DMS 273 treated with DMSO at 0.1 percent for 48 hours (cell line): ENCODE data around the gene PKHD1.
"Not testable (repeated sequence)": the region's sequence is repeated elsewhere in the genome, so short reads cannot be mapped to it uniquely, and the experiment has no call there.

Experiments used
- DNase-seq: peaks from one replicate; lab custom pipeline; 2025; lab: John Stamatoyannopoulos, UW

Gene PKHD1

DNA sequence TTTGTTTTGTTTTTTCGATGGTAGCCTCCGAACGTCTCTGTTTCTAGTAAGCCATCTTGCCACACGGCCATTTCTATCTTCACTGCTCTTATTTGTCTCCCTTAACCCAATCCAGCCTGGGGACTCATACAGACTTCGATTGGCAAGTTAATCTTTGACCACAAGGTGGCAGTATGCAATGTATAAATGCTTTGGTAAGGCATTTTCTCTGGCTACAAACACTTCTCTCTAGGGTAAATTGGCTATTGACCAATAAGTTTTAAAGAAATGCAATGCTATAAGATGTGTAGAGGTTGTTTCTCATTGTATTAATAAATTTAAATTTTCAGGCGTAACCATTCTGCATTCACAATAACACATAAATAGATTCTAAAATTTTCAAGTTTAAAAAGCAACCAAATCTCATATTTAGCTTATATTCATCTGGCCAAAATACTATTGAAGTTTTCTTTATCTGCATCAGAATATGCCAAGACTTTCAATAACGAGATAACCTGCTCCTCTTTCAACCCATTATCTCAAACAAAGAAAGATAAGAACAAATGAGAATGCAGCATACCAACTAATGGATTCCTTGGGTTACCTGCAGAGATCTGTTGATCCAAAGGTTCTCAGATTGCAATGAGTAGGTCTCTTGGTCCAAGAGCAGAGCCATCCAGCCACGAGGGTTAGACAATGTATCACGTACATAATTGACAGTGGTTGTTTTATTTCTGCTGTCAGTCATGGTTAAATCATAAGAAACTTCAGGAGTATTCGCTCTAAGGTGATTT lies 231.9 kb downstream of the PKHD1 start:
- no peak for DNase-seq

DNA sequence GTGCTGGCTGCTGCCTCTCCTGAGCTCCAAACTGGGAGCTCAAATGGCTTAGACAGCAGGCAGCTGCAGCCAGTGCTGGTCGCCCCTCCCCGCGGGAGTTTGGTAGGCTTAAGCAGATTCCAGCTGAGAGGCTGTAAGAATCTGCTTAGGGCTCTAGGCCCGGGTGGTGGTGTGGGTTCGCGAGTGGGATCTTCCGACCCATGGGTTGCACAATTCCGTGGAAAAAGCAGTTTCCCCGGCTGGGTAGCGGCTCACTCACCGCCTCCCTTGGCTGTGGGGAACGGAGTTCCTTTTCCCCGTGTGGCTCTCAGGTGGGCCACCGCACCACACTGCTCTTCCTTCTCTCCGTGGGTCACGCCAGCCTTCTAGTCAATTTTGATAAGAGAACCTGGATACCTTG lies 232.5 kb downstream of the PKHD1 start:
- no peak for DNase-seq

DNA sequence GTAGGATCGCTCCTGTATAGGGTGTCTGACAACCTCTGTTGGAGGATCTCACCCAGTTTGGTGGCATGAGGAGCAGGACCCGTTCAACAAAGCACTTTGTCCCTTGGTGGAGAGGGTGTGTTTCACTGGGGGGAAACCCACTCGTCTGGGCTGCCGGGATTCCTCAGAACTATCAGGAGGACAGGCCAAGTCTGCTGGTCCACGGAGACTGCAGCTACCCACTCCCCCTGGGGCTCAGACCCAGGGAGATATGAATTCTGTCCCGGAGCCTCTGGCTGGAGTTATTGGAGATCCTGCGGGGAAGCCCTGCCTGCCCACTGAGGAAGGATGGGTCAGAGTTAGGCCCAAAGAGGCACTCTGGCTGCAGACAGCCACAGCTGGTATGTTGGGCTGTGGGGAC lies 233.1 kb downstream of the PKHD1 start:
- DNase-seq, result no peak

DNA sequence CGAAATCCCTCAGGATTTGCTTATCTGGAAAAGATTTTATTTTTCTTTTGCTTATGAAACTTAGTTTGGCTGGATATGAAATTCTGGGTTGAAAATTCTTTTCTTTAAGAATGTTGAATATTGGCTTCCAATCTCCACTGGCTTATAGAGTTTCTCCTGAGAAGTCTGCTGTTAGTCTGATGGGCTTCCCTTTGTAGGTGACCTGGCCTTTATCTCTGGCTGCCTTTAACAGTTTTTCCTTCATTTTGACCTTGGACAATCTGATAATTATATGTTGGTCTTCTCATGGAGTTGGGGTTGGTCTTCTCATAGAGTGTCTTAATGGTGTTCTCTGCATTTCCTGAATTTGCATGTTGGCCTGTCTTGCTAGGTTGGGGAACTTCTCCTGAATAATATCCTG lies 234.3 kb downstream of the PKHD1 start:
- not testable (repeated sequence) for DNase-seq

DNA sequence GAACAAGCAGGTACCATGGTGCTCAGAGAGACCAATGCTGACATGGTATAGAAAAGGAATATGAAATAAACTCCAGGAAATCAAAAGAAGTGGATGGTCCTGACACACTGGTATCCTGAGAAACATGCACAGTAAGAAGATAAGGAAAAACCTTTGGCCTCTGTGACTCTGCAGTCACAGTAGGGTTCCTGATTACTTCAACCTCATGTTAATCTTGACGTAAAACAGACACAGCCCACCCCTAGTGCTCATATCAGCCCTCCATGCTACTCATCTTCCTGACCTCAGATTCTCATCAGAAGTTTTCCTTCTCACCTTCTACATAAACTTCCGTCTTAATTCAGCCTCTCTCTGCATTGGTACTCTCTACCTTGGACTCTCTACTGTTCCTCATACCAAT lies 240.9 kb downstream of the PKHD1 start:
- DNase-seq, result no peak

DNA sequence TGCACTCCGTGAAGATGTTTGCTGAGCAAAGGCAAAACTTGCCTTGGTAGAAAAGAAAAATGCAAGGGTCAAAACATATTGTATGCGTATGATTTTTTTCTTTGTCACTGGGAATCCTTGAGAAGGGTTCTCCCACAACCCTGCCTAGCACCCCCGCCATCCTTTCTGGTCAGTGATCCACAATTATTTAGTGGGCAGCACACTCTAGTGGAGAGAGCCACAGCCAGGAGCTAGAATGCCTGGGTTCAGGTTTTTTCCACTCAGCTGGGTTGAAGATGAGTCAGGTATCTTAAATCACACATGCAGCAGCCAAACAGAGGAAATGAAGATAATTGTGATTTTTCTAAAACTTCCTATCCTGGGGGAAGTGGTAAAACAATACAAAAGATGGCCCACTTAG lies 243.1 kb downstream of the PKHD1 start:
- DNase-seq, result no peak

DNA sequence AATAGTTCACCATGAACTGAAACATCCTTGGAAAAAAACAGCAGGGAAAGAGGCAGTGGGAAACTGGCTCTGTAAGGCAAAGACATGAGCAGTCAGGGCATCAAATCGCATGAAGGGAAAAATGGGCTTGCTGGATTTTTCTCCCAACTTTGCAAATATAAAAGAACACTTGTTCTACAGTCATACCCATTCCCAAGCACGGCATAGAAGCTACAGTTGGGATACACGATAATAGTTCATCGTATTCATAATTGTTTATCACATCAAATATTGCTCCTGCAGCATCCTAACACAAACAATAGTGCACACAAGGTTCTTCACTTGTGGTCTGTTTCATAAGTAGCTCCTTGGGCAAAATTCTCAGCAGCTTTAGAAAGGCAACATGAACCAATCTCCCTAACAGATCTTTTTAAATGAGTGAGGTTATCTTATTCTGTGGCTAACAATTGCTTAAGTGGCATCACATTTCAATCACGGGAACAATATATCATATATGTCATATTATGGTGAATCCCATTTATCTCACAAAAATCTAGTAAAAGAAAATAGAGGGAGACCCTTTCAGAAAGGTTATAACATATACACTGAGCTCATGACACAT lies 243.9 kb downstream of the PKHD1 start:
- no peak for DNase-seq

DNA sequence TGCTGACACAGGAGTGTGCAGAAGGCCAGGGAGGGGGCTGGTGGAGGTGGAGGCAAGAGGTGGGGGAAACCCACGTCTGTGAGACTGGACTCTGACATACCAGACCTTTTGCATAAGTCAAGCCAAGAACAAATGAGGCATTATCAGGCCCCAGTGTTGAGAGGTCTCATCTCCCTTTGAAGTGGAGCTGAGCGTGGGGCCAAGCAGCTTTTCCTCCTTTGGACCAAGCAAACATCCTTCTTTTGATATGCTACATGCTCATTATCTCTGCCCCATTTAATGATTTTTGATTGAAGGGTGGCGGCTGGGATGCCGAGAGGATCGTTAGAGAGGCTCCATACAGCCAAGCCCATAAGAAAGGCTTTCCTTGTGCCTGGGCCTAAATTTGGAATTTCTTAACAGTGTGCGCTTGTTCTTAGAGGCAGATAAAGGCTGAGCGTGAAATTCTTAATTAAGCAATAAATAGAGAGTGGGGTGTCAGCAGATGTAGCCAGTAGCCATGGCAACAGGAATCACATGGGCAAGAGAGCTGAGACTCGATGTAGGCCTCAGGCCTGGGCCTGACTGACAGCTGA lies 244.5 kb downstream of the PKHD1 start:
- DNase-seq, result no peak

DNA sequence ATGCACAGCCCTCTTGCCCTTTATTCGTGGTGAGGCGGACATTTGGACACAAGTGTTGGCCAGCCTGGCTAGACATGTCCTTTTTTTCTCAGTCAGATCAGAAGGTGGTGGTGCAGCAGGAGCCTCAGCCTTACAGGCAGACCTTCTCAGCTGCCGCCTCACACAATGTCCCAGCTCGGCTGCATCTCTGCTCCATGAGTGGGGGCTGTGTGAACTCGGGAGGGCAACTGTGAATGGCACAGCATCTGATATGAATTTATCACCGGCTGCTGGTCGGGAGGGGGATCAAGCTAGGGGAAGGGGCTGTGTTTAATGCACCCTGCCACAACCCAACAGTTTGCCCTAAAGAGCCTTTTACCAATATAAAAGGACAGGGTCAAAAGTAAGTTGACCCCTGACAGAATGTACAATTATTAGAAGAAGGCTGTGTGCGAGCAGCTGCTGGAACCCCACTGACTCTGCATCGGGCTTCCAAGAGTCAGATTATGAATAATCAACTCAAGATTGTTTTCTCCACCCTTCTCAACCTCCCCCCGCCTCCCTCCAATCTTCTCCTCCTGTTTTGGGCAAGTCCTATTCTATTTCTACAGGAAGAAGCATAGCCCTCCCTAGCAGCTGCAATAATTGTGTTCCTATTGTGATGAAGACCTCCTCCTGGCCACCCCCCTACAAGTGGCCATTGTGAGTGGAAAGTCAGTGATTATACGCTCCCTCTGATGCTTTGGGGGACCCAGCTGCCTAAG lies 245.2 kb downstream of the PKHD1 start:
- no peak for DNase-seq

DNA sequence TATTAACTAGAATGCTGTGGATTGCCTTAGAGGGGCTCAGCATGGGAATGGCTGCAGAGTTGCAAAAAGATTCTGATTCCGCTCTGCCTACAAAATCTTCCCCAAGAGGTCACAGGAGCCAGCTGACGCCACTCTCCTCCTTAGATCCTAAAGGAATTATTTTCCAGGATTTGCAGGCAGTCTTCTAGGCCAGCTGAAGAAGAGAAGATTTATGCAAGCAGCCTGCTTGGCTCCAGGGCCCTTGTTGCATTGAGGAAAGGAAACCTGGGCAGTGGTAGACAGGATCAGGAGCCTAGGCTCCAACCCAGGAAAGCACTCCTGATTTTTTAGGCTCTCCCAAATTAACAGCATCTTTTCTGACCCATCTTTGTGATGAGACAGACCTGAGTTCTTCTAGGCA lies 245.8 kb downstream of the PKHD1 start:
- DNase-seq, result no peak

DNA sequence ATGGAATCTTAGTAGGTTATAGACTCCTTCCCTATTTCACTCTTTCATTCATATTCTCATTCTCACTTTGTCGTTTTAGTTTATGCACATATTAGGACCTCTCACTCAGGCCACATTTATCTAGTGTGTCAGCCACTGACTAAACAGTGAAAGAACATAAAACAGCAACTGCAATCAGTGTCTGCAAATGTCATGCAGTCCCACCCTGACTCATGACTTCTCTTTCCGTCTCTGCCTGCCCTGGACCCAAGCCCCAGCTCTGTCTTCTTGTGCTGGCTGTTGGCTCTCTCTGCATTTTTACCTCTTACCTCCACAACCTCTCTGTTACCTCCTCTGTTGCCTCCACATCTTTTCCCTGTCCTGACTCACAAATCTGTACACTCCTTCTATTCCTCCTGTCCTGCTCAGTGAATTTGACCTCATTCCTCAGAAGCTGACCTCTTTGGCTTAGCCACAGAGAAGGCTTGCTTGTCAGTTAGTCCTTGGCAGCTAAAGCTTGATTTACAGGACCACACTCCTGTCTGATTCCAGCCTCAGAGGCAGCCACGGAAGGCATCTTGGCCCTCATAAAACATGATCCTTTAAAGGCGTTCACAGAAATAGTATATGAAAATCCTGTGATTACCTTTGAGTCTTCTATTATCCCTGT lies 247.6 kb downstream of the PKHD1 start:
- no peak for DNase-seq

DNA sequence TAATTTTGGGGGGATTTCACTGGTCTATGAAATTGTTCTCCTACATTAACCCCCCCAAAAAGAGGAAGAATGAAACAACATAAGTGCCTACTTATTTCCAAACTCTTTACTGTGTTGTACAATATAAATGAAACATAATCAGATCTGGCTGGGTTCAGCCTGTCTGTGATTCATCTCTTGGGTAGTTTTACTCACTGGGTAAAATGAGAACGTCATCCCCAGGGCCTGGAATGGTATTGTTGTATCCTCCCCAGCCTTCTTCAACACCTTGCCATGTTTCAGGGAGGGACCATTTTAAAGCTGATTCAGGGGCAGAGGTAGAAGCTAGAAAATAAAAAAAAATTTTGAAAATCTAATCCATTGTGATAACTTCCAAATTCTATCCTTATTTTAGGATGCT lies 256.7 kb downstream of the PKHD1 start:
- DNase-seq, result no peak

DNA sequence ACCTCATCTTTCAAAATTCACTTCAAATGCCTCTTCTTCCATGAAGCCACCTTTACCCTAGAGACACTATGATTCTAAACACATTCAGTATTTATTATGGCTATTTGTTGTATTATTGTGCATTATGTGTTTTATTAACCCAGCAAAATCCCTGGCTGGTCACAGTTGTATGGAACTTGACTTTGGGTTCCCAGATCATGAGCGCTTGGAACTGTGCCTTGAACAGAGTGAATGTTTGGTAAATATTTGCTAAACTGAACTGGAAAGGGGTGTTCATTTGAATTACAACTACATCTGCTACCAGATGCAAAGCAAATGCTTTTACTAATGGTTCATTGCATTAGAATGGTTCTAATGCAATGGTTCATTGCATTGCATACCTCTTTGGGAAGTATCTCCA lies 259.8 kb downstream of the PKHD1 start:
- no peak for DNase-seq

DNA sequence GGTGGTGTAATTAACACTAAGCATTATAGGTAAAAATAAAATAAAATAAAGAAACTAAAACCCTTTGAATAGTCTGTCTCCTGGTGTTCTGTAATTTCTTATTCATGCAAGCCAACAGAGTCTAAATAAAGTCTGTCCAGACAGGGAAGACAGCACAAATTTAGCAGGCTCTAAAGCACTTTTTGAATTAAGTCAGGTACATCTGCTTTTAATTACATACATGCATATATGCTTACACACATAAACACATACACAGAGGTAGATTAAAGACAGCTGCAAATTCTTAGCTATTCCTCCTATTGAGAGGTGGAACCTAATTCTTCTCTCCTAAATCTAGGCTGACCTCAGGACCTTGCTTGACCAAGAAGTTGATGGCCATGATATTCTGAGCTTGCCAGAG lies 262.5 kb downstream of the PKHD1 start:
- no peak for DNase-seq

DNA sequence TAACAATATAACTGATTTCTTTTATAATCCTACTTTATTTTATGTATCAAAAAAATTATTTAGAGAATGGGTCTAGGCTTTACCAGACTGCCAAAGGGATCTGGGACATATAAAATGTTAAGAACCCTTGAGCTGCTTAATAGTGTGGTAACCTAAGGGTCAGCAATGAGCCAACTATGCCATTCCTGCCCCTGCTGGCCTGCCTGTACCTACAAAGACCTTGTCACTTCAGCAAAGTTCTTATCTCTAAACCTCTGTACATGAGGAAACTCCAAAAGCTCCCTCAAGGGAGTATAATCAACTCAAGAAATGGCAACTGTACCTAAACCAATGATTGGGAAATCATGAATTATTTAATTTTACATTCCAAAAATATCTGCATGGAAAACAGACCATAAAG lies 266.9 kb downstream of the PKHD1 start:
- DNase-seq, result no peak

DNA sequence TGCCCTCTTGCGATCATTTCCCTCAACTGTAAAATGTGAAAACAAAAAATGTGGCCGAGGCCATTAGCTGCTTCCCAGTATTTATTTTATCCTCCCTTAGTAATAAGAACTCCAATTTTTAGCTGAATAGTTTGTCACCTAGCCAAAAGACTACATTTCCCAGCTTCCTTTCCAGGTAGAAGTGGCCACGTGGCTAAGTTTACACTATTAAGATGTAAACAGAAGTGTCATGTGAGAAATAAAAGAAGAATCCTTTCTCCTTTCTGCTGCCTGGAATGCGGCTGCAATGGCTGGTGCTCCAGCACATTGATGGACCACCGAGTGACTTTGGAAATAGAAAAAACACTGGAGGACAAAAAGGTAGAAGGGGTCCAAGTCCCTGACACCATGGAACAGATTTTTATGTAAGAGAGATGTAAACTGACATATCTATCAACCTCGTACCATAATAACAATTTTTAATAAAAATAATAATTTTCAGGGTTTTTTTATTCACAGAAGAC lies 268.8 kb downstream of the PKHD1 start:
- no peak for DNase-seq

DNA sequence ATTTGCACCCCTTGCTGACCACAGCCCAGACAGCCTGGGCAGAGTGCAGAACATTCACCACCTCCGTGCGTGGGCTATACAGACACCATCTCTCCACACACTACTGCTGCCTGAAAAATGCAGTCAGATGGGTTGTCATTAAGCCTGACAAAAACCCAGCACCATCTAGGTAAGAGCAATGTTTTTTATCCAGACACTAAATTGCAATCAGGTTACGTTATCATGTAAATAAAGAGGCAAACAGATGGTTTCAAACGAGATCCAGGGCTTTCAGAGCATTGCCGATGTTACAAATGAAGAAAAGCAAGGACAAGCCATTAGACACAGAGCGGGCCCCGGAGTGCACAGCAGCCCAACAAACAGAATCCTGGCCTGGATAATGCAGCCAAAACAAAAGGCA lies 269.6 kb downstream of the PKHD1 start:
- DNase-seq, result no peak

DNA sequence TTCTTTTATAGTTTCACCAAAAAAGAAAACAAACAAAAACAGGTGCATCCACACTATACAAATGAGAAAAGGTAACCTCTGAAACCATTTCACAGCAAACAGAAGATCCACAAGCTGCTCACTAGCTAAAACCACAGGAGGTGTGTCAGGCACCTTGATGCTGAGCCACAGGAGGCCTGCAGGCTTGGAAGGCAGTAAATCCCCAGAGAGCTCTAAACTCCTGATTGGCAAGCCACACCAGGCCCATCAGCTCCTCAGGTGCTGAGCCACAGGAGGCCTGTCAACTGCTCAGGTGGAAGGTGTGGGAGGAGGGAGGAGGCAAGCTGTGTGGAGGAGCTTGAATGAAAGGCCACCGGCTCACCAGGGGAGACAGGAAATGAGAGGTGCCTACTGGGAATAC lies 273.0 kb downstream of the PKHD1 start:
- no peak for DNase-seq

DNA sequence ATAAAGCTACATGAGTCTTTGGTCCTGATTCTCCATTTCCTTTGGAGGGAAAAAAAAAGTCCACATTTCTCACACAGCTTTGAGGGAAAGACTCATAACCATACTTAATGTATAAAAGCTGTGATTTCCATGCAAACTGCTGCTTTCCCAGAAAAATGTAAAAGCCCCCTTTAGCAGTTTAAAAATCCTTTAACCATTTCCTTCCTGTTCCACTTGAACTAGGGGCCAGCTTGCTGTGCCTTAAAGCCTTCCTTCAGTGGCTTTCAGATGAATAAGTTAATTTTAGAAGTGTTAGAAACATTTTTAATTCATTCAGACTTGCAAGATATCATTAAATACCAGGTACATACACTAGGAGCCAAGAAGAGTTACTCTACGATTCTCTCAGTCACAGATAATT lies 273.5 kb downstream of the PKHD1 start:
- DNase-seq, result no peak

DNA sequence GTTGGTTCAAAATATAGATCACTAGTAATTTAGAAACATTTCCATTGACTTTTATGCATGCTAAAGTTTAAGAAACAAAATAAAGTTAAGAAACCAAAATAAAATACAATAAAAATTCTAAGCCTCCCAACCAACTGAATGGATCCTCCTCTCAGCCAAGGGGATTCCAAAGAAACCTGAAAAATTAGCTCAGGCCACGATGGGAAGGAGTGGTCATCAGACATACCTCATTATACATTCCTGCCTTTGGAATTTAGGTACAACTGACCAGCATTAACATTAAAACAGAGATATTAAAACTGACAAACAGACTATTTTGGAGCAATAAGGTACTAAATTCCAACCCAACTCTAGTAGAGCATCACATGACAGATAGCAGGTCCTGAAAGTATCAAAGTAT lies 275.2 kb downstream of the PKHD1 start:
- DNase-seq, result no peak

DNA sequence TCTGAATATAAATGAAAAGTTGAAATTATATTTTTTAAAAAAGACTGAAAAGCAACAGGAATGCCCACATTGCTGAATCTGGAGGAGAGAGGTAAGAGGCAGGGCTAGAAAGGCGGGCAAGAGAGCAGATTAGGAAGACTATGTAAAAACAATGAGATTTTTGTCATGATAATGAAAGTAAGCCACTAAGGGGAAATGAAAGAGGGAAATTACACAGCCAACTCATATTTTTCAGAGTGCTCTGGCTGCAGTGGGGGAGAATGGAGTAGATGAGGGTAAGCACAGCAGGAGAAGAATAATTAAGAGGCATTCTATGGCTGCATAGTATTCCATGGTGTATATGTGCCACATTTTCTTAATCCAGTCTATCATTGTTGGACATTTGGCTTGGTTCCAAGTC lies 281.9 kb downstream of the PKHD1 start:
- DNase-seq, result no peak

DNA sequence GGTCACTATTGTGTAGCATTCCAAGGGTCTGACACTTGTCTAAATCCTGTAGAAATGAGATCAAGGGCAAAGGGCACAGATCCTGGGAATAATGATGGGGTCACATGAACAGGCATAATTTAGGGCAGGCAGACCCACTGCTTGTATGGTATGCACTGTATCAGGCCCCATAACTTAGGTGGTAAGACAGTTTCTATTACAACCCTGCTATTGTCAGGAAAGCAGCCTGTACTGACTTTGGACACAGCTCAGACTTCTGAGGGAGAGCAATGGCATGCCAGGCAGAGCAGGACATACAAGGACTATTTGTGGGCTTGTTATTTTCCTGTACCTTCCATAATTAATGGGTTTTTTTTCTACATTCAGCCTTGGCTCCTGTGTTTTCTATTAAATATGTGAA lies 286.8 kb downstream of the PKHD1 start:
- no peak for DNase-seq
